B cell (primary cell): ENCODE measurements around the gene ACP1. TPM values are rescaled to one million over a fixed set of nuclear protein-coding genes. Genes with fewer than 3 reads are reported as not detected.

ENCODE experiments used
- ATAC-seq: fragments of 200-7000 bp; cut with Tn5 transposase; one replicate; pipeline ENCODE4 v1.10.0; 2021; ENCODE audit warnings: low read depth, mild to moderate bottlenecking, moderate number of reproducible peaks, moderate library complexity
- CTCF ChIA-PET: fragments of 350-600 bp; sonication (Branson Sonifier 250); formaldehyde crosslinking; loops from one replicate; lab custom pipeline; 2021; ENCODE audit warnings: antibody characterized with exemption, inconsistent platforms; lab: Charles Lee
- POLR2A ChIA-PET: fragments of 350-600 bp; sonication (Branson Sonifier 250); formaldehyde crosslinking; loops from one replicate; lab custom pipeline; 2021; ENCODE audit warnings: antibody characterized with exemption; lab: Charles Lee
- DNase-seq: peaks from one replicate; pipeline ENCODE4 v3.0.0; 2013
- H2AFZ ChIP-seq: 2 replicates; pipeline ENCODE4 v1.6.1; 2012; ENCODE audit warnings: mild to moderate bottlenecking, low read depth, low read length; ENCODE audit not compliant: insufficient read depth, poor library complexity, severe bottlenecking
- H3K27ac ChIP-seq, 2 donors: 1 replicate in 1 of 2; 2 replicates in 1 of 2; pipeline ENCODE4 v1.5.1; 2012 to 2013; ENCODE audit warnings: low read length in 2 of 2, mild to moderate bottlenecking in 2 of 2, moderate library complexity in 1 of 2
- H3K27me3 ChIP-seq, 4 experiments: fragments of 200-600 bp in 1 of 4; sonication (generic) in 1 of 4; replicated peaks in 1 of 4; 1 replicate in 2 of 4; 2 replicates in 2 of 4; pipeline versions ENCODE4 v1.6.1 to v1.7.0; 2013 to 2016; ENCODE audit warnings: low read length in 3 of 4, mild to moderate bottlenecking in 2 of 4, mixed read lengths in 1 of 4, moderate library complexity in 1 of 4; ENCODE audit not compliant: insufficient read depth in 4 of 4, control insufficient read depth in 3 of 4; ENCODE audit errors: control extremely low read depth in 1 of 4
- H3K36me3 ChIP-seq, 2 experiments: replicated peaks in 1 of 2; 1 replicate in 1 of 2; 2 replicates in 1 of 2; pipeline versions ENCODE4 v1.6.1 to v1.7.1; 2013; ENCODE audit warnings: low read length in 1 of 2; ENCODE audit not compliant: insufficient read depth in 2 of 2, control insufficient read depth in 1 of 2; ENCODE audit errors: control extremely low read depth in 1 of 2, extremely low read depth in 1 of 2
- H3K4me1 ChIP-seq, 2 donors: fragments of 200-600 bp in 1 of 2; sonication (generic) in 1 of 2; 1 replicate in 1 of 2; 2 replicates in 1 of 2; pipeline versions ENCODE4 v1.5.1 to v1.6.1; 2013 to 2017; ENCODE audit warnings: low read length in 2 of 2; ENCODE audit not compliant: control insufficient read depth in 2 of 2, insufficient read depth in 2 of 2
- H3K4me2 ChIP-seq: replicated peaks from 2 replicates; pipeline ENCODE3; 2012; ENCODE audit warnings: mild to moderate bottlenecking, low read depth, low read length; ENCODE audit not compliant: poor library complexity, severe bottlenecking
- H3K4me3 ChIP-seq, 5 experiments: fragments of 200-600 bp in 1 of 5; sonication (generic) in 1 of 5; 1 replicate in 3 of 5; 2 replicates in 2 of 5; pipeline versions ENCODE4 v1.5.1 to v1.7.0; 2011 to 2016; ENCODE audit warnings: low read length in 4 of 5, mild to moderate bottlenecking in 4 of 5, low read depth in 2 of 5, control low read depth in 1 of 5, moderate library complexity in 1 of 5; ENCODE audit not compliant: insufficient read depth in 1 of 5; ENCODE audit errors: control extremely low read depth in 1 of 5, extremely low read depth in 1 of 5
- H3K79me2 ChIP-seq: fragments of 200-600 bp; sonication (generic); one replicate; pipeline ENCODE4 v1.6.0; 2016; ENCODE audit warnings: low read length; ENCODE audit not compliant: control insufficient read depth, insufficient read depth
- H3K9ac ChIP-seq: fragments of 200-600 bp; sonication (generic); 2 replicates; pipeline ENCODE4 v1.6.1; 2017; ENCODE audit warnings: mild to moderate bottlenecking, low read length, moderate library complexity
- H3K9me3 ChIP-seq, 3 donors: one replicate each; pipeline versions ENCODE4 v1.6.1 to v1.7.1; 2013; ENCODE audit warnings: low read length in 2 of 3; ENCODE audit not compliant: control insufficient read depth in 2 of 3, insufficient read depth in 1 of 3; ENCODE audit errors: control extremely low read depth in 1 of 3
- H4K20me1 ChIP-seq: 2 replicates; pipeline ENCODE4 v1.6.0; 2012; ENCODE audit warnings: mild to moderate bottlenecking, low read length; ENCODE audit not compliant: insufficient read depth, control insufficient read depth, poor library complexity, severe bottlenecking
- H3K27ac Mint-ChIP-seq: one replicate; pipeline ENCODE4 v1.8.0; 2021; ENCODE audit warnings: mixed read lengths
- H3K27me3 Mint-ChIP-seq: one replicate; pipeline ENCODE4 v1.8.0; 2021; ENCODE audit warnings: mixed read lengths
- H3K4me1 Mint-ChIP-seq: one replicate; pipeline ENCODE4 v1.8.0; 2021; ENCODE audit warnings: mixed read lengths
- H3K4me3 Mint-ChIP-seq: one replicate; pipeline ENCODE4 v1.8.0; 2021; ENCODE audit warnings: mixed read lengths
- H3K9me3 Mint-ChIP-seq: one replicate; pipeline ENCODE4 v1.8.0; 2022; ENCODE audit warnings: mixed read lengths; ENCODE audit not compliant: insufficient read depth
- EZH2 ChIP-seq: IDR thresholded peaks from 2 replicates; pipeline ENCODE4 v1.6.1; 2012; ENCODE audit warnings: borderline replicate concordance, low read depth, mild to moderate bottlenecking, moderate library complexity, low read length; ENCODE audit not compliant: insufficient read depth, poor library complexity, severe bottlenecking
- WGBS: methylation state at CpG from one replicate; pipeline ENCODE4 v1.1.5; 2013; ENCODE audit warnings: missing lambda C conversion rate; ENCODE audit not compliant: insufficient coverage; 5-methylcytosine and 5-hydroxymethylcytosine counted together
- intact Hi-C: fragments of 100-400 bp; cut with micrococcal nuclease; formaldehyde crosslinking; loops from one replicate; pipeline ENCODE4 v1.10.0; 2022
- polyA plus RNA-seq: library from polyadenylated mRNA; depleted of rRNA; stranded (reverse); fragments of >200 nt; gene quantifications from 2 replicates; pipeline ENCODE4 v1.2.3, GENCODE V29; 2012
- total RNA-seq, 2 donors: library from RNA; stranded (reverse); fragments of 120-200 nt in 1 of 2; gene quantifications; 1 replicate in 1 of 2; 2 replicates in 1 of 2; pipeline versions ENCODE4 v1.2.3 to v1.2.4, GENCODE V29; 2013 to 2022
- TF ChIP-seq, protein P1 (sequence below): fragments of 200-600 bp; IDR thresholded peaks from one replicate; pipeline ENCODE4 v1.8.0; 2022; ENCODE audit warnings: antibody characterized with exemption, mild to moderate bottlenecking

ACP1 gene
- total and polyA plus RNA-seq, 2 donors (not counting 1 experiment from before 2014, with no cell fraction given), result 70.2 to 87.8 TPM

DNA sequence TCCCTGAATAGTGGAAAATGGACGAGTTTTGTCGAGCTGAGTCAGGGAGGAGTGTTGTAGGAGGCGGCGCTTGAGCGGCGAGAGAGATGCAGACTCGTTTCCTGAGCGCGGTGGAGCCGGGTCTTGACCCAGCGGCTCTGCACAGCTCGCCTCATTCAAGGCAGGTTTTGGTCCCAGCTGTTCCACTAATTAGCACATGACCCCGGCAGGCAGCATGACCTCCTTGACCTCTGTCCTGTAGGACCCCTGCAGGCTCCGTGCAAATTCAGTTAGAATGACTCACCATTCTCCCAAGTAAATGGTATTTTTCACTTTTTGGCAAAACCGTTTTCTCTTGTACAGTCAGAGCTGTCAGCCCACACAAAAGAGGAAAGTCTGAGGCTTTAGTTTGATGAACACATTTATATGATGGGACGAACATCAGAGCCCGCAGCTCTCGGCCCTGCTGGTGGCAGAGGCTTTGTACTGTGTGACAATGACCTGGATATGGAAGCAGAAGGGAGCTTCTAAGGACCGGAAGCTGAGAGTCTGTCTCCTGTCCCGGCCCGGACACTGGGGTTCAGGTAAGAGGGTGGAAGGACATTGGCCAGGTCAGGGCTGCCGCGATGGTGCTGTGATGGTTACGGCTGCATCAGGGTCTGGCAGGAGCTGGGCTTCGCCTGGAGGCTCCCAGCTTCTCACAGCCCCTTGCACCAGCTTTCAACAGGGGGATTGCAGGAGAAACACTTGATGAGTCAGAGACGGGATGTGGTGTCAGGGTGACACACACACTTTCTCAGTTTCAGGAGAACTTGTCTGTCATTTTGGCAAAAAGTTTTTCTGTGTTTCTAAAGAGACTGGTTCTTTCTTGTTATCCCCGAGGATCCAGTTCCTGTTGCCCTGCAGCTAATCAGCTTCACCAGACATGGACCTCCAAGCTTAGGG lies 53.0 kb downstream of the ACP1 start:
- Histone ChIP-seq H3K27ac (no peak overlapping the region), H3K27me3 (peaks cover 0 to 3% (median 0%) of the 10 kb centered on the region in 4 experiments), H3K4me2 (no peak overlapping the region), H4K20me1 (no peaks in the 10 kb centered on the region), H3K4me3 (no peak overlapping the region), H3K9ac (no peak overlapping the region), H3K79me2 (no peaks in the 10 kb centered on the region), H3K9me3 (peaks cover 0 to 20% (median 0%) of the 10 kb centered on the region in 3 donors), H2AFZ (no peak overlapping the region), H3K36me3 (no peaks in the 10 kb centered on the region), H3K4me1 (no peaks in the 10 kb centered on the region)
- ChIA-PET POLR2A (no interaction called here), CTCF (no interaction called here)
- H3K4me1 Mint-ChIP-seq, result no peaks in the 10 kb centered on the region
- no peak overlapping the region for H3K27ac Mint-ChIP-seq
- intact Hi-C loops, result no loop called here
- 86% methylated on average over 23 of the region's 27 CpGs for WGBS
- H3K27me3 Mint-ChIP-seq, result peaks cover 8% of the 10 kb centered on the region
- H3K4me3 Mint-ChIP-seq, result no peak overlapping the region
- H3K9me3 Mint-ChIP-seq, result no peaks in the 10 kb centered on the region
- ATAC-seq (no peak), DNase-seq (no peak)
- no peak for TF ChIP-seq EZH2
- TF ChIP-seq, protein P1, sequence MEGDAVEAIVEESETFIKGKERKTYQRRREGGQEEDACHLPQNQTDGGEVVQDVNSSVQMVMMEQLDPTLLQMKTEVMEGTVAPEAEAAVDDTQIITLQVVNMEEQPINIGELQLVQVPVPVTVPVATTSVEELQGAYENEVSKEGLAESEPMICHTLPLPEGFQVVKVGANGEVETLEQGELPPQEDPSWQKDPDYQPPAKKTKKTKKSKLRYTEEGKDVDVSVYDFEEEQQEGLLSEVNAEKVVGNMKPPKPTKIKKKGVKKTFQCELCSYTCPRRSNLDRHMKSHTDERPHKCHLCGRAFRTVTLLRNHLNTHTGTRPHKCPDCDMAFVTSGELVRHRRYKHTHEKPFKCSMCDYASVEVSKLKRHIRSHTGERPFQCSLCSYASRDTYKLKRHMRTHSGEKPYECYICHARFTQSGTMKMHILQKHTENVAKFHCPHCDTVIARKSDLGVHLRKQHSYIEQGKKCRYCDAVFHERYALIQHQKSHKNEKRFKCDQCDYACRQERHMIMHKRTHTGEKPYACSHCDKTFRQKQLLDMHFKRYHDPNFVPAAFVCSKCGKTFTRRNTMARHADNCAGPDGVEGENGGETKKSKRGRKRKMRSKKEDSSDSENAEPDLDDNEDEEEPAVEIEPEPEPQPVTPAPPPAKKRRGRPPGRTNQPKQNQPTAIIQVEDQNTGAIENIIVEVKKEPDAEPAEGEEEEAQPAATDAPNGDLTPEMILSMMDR, result no peak

- Histone ChIP-seq H3K4me3 (no peak overlapping the region), H4K20me1 (no peaks in the 10 kb centered on the region), H2AFZ (no peak overlapping the region), H3K4me1 (no peaks in the 10 kb centered on the region), H3K4me2 (no peak overlapping the region), H3K27ac (no peak overlapping the region), H3K79me2 (no peaks in the 10 kb centered on the region), H3K27me3 (peaks cover 0 to 3% (median 0%) of the 10 kb centered on the region in 4 experiments), H3K9me3 (peaks cover 0 to 18% (median 0%) of the 10 kb centered on the region in 3 donors), H3K36me3 (no peaks in the 10 kb centered on the region), H3K9ac (no peak overlapping the region)
- no peak for DNase-seq
- Mint-ChIP-seq H3K4me1 (no peaks in the 10 kb centered on the region), H3K4me3 (no peak overlapping the region), H3K9me3 (no peaks in the 10 kb centered on the region), H3K27me3 (peaks cover 8% of the 10 kb centered on the region), H3K27ac (no peak overlapping the region)
- no peak for TF ChIP-seq EZH2
- TF ChIP-seq, protein P1, result no peak
- whole genome bisulfite sequencing, result 98% methylated on average over 31 of the region's 34 CpGs
- POLR2A ChIA-PET, result no interaction called here
- intact Hi-C loops, result no loop called here
- CTCF ChIA-PET, result no interaction called here
- ATAC-seq, result no peak
Measured at GRCh38 chr2:319059-319600, 54.4 kb downstream of the ACP1 start.
